ENCODE results near the gene GUCD1. TPM values are rescaled to one million over a fixed set of nuclear protein-coding genes. Genes with fewer than 3 reads are reported as not detected.
A peak's percentile ranks its signal among the peaks of the same experiment; 100 is the strongest.

The GUCD1 gene
- total RNA-seq, 1 donor = 146 TPM

DNA sequence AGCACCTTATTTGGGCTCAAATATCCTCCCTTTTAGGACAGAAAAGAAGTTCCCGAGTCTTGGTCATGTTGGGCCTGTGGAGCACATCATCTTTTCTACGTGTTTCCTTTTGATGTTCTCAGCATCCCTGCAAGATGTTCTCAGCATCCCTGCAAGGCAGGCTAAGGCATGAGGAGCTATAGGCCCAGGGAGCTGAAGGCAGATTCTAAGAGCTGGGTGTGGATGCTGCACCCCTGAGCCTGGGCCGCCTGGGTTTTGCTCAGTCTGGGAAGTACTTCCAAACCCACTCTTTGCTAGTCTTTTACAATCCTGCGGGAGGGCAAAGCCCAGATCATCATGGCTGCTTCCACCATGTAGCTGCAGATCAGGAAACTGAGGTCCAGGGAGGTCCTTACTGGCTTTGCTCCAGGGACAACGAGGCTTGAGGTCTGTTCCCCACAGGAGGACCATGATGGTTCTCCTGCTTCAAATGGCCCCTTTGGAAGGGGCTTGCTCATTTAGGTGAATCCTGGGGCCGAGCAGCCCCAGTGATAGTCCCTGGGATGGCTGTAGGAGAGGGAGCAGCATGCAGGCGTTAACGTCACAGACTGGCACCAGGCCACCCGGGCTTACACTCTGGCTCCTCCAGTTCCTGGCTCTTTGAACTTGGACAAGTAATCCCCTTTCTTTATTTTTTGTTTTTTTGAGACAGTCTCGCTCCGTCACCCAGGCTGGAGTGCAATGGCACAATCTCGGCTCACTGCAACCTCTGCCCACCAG is 27.3 kb upstream of the GUCD1 start:
- H3K36me3 ChIP-seq (ENCODE audit: insufficient read depth, low read length) = peaks cover 4% of the 10 kb centered on the region
- H4K20me1 ChIP-seq (ENCODE audit: insufficient read depth, low read length) = no peaks in the 10 kb centered on the region
- H3K27ac ChIP-seq (ENCODE audit: low read depth, low read length) = no peak overlapping the region
- no peaks in the 10 kb centered on the region for H3K79me2 ChIP-seq (ENCODE audit: insufficient read depth, low read length)
- no peak overlapping the region for H2AFZ ChIP-seq (ENCODE audit: low read length)
- peak; percentile 44 for DNase-seq (ENCODE audit: insufficient read length, low spot score, missing footprints)
- H3K9me3 ChIP-seq (ENCODE audit: low read depth, low read length) = no peaks in the 10 kb centered on the region
- peaks cover 15% of the 10 kb centered on the region for H3K4me1 ChIP-seq (ENCODE audit: insufficient read depth, low read length)
- H3K4me3 ChIP-seq (ENCODE audit: insufficient read depth, low read length) = no peak overlapping the region
- H3K4me2 ChIP-seq (ENCODE audit: insufficient read depth, low read length) = no peak overlapping the region
- H3K27me3 ChIP-seq (ENCODE audit: insufficient read depth, low read length) = no peaks in the 10 kb centered on the region
- TF ChIP-seq, protein P1, sequence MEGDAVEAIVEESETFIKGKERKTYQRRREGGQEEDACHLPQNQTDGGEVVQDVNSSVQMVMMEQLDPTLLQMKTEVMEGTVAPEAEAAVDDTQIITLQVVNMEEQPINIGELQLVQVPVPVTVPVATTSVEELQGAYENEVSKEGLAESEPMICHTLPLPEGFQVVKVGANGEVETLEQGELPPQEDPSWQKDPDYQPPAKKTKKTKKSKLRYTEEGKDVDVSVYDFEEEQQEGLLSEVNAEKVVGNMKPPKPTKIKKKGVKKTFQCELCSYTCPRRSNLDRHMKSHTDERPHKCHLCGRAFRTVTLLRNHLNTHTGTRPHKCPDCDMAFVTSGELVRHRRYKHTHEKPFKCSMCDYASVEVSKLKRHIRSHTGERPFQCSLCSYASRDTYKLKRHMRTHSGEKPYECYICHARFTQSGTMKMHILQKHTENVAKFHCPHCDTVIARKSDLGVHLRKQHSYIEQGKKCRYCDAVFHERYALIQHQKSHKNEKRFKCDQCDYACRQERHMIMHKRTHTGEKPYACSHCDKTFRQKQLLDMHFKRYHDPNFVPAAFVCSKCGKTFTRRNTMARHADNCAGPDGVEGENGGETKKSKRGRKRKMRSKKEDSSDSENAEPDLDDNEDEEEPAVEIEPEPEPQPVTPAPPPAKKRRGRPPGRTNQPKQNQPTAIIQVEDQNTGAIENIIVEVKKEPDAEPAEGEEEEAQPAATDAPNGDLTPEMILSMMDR (IDR thresholded peaks at IDR 0.05; ENCODE audit: extremely low read depth, low read depth, low read length) = no peak

DNA sequence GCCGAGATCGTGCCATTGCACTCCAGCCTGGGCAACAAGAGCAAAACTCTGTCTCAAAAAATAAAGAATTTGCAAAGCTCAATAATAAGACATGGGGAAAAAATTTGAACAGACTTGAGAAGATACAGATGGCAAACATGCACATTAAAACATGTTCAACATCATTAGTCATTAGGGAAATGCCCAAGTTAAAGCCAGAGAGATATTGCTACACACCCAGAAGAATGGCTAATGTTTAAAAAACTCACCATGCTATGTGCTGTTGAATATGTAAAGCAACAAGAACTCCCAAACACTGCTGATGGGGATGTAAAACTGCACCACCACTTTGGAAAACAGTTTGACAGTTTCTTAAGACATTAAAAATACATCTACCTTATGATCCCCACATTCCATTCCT is 25.3 kb upstream of the GUCD1 start:
- Histone ChIP-seq H3K4me3 (ENCODE audit: insufficient read depth, low read length) (no peak overlapping the region), H3K27me3 (ENCODE audit: insufficient read depth, low read length) (no peaks in the 10 kb centered on the region), H3K4me2 (ENCODE audit: insufficient read depth, low read length) (no peak overlapping the region), H2AFZ (ENCODE audit: low read length) (no peak overlapping the region), H4K20me1 (ENCODE audit: insufficient read depth, low read length) (no peaks in the 10 kb centered on the region), H3K79me2 (ENCODE audit: insufficient read depth, low read length) (no peaks in the 10 kb centered on the region), H3K27ac (ENCODE audit: low read depth, low read length) (no peak overlapping the region), H3K9me3 (ENCODE audit: low read depth, low read length) (no peaks in the 10 kb centered on the region), H3K36me3 (ENCODE audit: insufficient read depth, low read length) (peaks cover 8% of the 10 kb centered on the region), H3K4me1 (ENCODE audit: insufficient read depth, low read length) (peaks cover 15% of the 10 kb centered on the region)
- DNase-seq (ENCODE audit: insufficient read length, low spot score, missing footprints) = peak; percentile 87
- TF ChIP-seq, protein P1 (IDR thresholded peaks at IDR 0.05; ENCODE audit: extremely low read depth, low read depth, low read length) = no peak

DNA sequence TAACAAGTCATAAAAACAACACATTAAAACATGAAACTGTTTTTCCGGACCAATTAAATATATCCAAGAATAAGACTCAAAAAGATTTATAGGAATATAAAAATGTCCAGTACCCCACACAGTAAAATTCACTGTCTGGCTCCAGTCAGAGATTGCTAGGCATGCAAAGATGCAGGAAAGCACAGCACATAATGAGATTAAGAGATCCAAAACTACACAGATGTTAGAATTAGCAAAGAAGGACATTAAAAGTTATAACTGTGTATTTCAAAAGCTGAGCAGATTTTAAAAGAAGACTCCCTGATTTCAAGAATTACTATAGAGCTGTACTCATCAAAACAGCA is 24.3 kb upstream of the GUCD1 start:
- TF ChIP-seq, protein P1 (IDR thresholded peaks at IDR 0.05; ENCODE audit: extremely low read depth, low read depth, low read length) = no peak
- no peak overlapping the region for H3K27ac ChIP-seq (ENCODE audit: low read depth, low read length)

GRCh38 chr22:24578355-24579257 is 23.7 kb upstream of the GUCD1 start:
- Histone ChIP-seq H3K36me3 (ENCODE audit: insufficient read depth, low read length) (peaks cover 16% of the 10 kb centered on the region), H3K4me1 (ENCODE audit: insufficient read depth, low read length) (peaks cover 13% of the 10 kb centered on the region), H3K9me3 (ENCODE audit: low read depth, low read length) (no peaks in the 10 kb centered on the region), H3K27ac (ENCODE audit: low read depth, low read length) (no peak overlapping the region), H3K4me2 (ENCODE audit: insufficient read depth, low read length) (no peak overlapping the region), H4K20me1 (ENCODE audit: insufficient read depth, low read length) (no peaks in the 10 kb centered on the region), H3K79me2 (ENCODE audit: insufficient read depth, low read length) (no peaks in the 10 kb centered on the region), H3K27me3 (ENCODE audit: insufficient read depth, low read length) (no peaks in the 10 kb centered on the region), H3K4me3 (ENCODE audit: insufficient read depth, low read length) (no peak overlapping the region), H2AFZ (ENCODE audit: low read length) (no peak overlapping the region)
- DNase-seq (ENCODE audit: insufficient read length, low spot score, missing footprints) = no peak
- TF ChIP-seq, protein P1 (IDR thresholded peaks at IDR 0.05; ENCODE audit: extremely low read depth, low read depth, low read length) = no peak

More for the DNA sequence above, 24.3 kb upstream of the GUCD1 start:
- Histone ChIP-seq H3K4me1 (ENCODE audit: insufficient read depth, low read length) (peaks cover 15% of the 10 kb centered on the region), H3K79me2 (ENCODE audit: insufficient read depth, low read length) (no peaks in the 10 kb centered on the region), H4K20me1 (ENCODE audit: insufficient read depth, low read length) (no peaks in the 10 kb centered on the region), H3K27me3 (ENCODE audit: insufficient read depth, low read length) (no peaks in the 10 kb centered on the region), H3K4me3 (ENCODE audit: insufficient read depth, low read length) (no peak overlapping the region), H3K9me3 (ENCODE audit: low read depth, low read length) (no peaks in the 10 kb centered on the region), H3K36me3 (ENCODE audit: insufficient read depth, low read length) (peaks cover 11% of the 10 kb centered on the region), H2AFZ (ENCODE audit: low read length) (no peak overlapping the region), H3K4me2 (ENCODE audit: insufficient read depth, low read length) (no peak overlapping the region)
- DNase-seq (ENCODE audit: insufficient read length, low spot score, missing footprints) = no peak

All from osteoblast (primary cell).